HG02852 (cell line): ENCODE measurements around the gene RGS17.
"Not testable (repeated sequence)": the region's sequence is repeated elsewhere in the genome, so short reads cannot be mapped to it uniquely, and the experiment has no call there.

Experiments used
- ATAC-seq: cut with Tn5 transposase; IDR thresholded peaks from one replicate; pipeline ENCODE4 v1.9.1; 2021; ENCODE audit warnings: mild to moderate bottlenecking, moderate library complexity; ENCODE audit not compliant: unreplicated experiment

The RGS17 gene

GRCh38 chr6:153131037-153131981 is at the start of gene RGS17:
TSS of gene RGS17 (minus strand) at chr6:153131282. CDS start at chr6:153044018, 87,264 bp downstream.
- peak; percentile 46 for ATAC-seq

GRCh38 chr6:153172815-153173214 is 41.7 kb upstream of the RGS17 start:
- ATAC-seq = no peak

- ATAC-seq = no peak
Observed at GRCh38 chr6:153170511-153170910, 39.4 kb upstream of the RGS17 start.

GRCh38 chr6:153167907-153168306 is 36.8 kb upstream of the RGS17 start:
- no peak for ATAC-seq

- no peak for ATAC-seq
Observed at GRCh38 chr6:153167061-153167891, 36.2 kb upstream of the RGS17 start.

GRCh38 chr6:153162646-153163045 is 31.6 kb upstream of the RGS17 start:
- no peak for ATAC-seq

- no peak for ATAC-seq
Observed at GRCh38 chr6:153162172-153162571, 31.1 kb upstream of the RGS17 start.

GRCh38 chr6:153160221-153160620 is 29.1 kb upstream of the RGS17 start:
- no peak for ATAC-seq

GRCh38 chr6:153150752-153151440 is 19.8 kb upstream of the RGS17 start:
- no peak for ATAC-seq

- no peak for ATAC-seq
Observed at GRCh38 chr6:153150371-153150751, 19.3 kb upstream of the RGS17 start.

GRCh38 chr6:153149891-153150290 is 18.8 kb upstream of the RGS17 start:
- no peak for ATAC-seq

- no peak for ATAC-seq
Observed at GRCh38 chr6:153146413-153146812, 15.3 kb upstream of the RGS17 start.

- no peak for ATAC-seq
Observed at GRCh38 chr6:153145591-153145990, 14.5 kb upstream of the RGS17 start.

GRCh38 chr6:153143200-153143599 is 12.1 kb upstream of the RGS17 start:
- no peak for ATAC-seq

- ATAC-seq = no peak
Observed at GRCh38 chr6:153140299-153140698, 9.2 kb upstream of the RGS17 start.

GRCh38 chr6:153138930-153139329 is 7.8 kb upstream of the RGS17 start:
- ATAC-seq = no peak

GRCh38 chr6:153135681-153136080 is 4.6 kb upstream of the RGS17 start:
- ATAC-seq = no peak

GRCh38 chr6:153133667-153134066 is 2.6 kb upstream of the RGS17 start:
- ATAC-seq = not testable (repeated sequence)

GRCh38 chr6:153130515-153131036 is 506 bp downstream of the RGS17 start:
- ATAC-seq = peak; percentile 10

- ATAC-seq = no peak
Observed at GRCh38 chr6:153129873-153130514, 1.1 kb downstream of the RGS17 start.
